GM12864 (cell line): ENCODE results near the gene LGR5.

ENCODE experiments used
- DNase-seq: peaks from one replicate; pipeline ENCODE4 v3.0.0-alpha.2; 2011; ENCODE audit warnings: low read depth
- H3K4me3 ChIP-seq: 2 replicates; pipeline ENCODE4 v1.5.1; 2011; ENCODE audit warnings: mild to moderate bottlenecking, low read depth, low read length, control low read depth
- TF ChIP-seq, protein P1 (sequence below): IDR thresholded peaks from 2 replicates; pipeline ENCODE4 v1.5.1; 2011; ENCODE audit warnings: low read depth, mild to moderate bottlenecking, moderate library complexity, low read length, control low read depth, inconsistent platforms; ENCODE audit errors: missing control alignments

The LGR5 gene

DNA sequence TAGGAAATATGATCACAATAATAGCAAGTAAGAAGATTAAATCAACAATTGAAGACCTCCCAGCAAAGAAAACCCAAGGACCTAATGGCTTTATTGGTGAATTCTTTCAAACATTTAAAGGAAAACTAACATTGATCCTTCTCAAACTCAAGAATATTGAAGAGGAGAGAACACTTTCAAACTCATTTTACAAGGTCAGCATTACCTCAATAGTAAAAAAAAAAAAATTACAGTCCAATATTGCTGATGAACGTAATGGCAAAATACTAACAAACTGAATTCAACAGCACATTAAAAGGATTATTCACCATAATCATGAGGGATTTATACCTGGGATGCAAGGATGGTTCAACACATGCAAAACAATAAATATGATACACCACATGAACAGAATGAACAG lies 33.7 kb upstream of the LGR5 start:
- TF ChIP-seq, protein P1, sequence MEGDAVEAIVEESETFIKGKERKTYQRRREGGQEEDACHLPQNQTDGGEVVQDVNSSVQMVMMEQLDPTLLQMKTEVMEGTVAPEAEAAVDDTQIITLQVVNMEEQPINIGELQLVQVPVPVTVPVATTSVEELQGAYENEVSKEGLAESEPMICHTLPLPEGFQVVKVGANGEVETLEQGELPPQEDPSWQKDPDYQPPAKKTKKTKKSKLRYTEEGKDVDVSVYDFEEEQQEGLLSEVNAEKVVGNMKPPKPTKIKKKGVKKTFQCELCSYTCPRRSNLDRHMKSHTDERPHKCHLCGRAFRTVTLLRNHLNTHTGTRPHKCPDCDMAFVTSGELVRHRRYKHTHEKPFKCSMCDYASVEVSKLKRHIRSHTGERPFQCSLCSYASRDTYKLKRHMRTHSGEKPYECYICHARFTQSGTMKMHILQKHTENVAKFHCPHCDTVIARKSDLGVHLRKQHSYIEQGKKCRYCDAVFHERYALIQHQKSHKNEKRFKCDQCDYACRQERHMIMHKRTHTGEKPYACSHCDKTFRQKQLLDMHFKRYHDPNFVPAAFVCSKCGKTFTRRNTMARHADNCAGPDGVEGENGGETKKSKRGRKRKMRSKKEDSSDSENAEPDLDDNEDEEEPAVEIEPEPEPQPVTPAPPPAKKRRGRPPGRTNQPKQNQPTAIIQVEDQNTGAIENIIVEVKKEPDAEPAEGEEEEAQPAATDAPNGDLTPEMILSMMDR, result no peak
- DNase-seq, result no peak
- no peak overlapping the region for H3K4me3 ChIP-seq

DNA sequence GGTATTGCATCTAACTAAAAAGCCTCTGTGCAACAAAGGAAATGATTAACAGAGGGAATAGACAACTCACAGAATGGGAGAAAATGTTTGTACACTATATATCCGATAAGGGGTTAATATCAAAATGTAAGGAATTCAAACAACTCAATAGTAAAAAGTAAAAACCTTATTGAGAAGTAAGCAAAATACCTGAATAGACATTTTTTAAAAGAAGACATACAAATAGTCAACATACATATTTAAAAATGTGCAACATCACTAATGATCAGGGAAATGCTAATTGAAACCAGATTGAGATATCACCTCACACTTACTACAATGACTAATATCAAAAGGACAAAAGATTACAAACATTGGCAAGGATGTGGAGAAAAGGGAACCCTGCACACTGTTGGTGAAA lies 31.9 kb upstream of the LGR5 start:
- no peak for DNase-seq
- TF ChIP-seq, protein P1, result no peak
- H3K4me3 ChIP-seq, result no peak overlapping the region

DNA sequence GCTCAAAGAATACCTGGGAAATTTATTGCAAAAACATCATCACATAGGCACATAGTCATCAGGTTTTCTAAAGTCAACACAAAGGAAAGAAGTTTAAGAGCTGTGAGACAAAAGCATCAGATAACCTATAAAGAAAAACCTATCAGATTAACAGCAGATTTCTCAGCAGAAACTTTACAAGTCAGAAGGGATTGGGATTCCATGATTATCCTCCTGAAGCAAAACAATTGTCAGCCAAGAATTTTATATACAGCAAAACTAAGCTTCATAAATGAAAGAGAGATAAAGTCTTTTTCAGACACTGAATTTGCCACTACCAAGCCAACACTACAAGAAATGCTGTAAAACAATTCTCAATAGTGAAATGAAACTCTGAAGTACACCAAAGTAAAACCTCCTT lies 28.8 kb upstream of the LGR5 start:
- TF ChIP-seq, protein P1, result no peak
- no peak for DNase-seq
- H3K4me3 ChIP-seq, result no peak overlapping the region

DNA sequence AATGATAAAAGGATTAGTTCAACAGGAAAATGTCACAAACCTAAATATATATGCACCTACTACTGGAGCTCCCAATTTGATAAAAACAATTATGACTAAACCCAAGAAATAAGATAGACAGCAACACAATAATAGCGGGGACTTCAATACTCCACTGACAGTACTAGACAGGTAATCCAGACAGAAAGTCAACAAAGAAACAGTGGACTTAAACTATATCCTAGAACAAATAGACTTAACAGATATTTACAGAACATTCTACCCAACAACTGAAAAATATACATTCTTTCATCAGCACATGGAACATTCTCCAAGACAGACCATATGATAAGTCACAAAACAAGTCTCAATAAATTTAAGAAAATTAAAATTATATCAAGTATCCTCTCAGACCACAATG lies 28.0 kb upstream of the LGR5 start:
- no peak for DNase-seq
- H3K4me3 ChIP-seq, result no peak overlapping the region
- TF ChIP-seq, protein P1, result no peak

DNA sequence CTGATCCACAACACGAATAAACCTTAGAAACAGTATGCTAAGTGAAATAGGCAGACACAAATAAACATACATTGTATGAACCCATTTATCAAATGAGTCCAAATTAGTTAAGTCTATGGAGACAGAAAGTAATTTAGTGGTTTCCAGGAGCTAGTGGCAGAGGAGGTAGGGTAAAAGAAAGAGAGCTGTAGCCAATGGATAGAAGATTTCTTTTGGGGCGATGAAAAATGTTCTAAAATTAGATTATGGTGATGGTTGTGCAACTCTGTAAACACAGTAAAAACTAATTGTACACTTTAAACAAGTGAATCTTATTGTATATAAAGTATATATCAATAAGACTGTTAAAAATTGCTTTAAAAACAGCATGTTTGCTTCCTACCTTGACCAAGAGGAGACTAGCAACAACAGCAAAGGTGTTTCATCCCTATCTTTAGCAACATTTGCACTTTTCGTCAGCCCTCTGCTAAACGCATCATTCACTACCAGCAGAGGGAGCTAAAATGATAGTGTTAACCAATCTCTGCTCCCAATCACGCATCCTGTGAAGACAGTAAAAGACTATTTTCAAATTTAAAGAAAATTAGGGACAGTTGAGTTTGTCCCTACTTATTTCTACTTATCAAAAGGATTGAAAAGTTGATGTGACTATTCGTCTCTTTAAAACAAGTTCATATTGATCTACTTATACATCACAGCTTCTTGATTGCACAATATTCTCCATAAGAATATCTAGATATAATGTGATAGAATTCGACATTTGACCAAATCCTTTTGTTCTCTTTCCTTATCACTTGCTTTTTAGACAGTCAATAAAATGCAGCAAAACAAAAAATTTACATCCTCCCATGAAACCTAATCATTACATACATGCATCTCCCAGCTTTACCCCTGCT lies 24.0 kb upstream of the LGR5 start:
- TF ChIP-seq, protein P1, result peak; percentile 75
- no peak overlapping the region for H3K4me3 ChIP-seq
- DNase-seq, result peak; percentile 8

DNA sequence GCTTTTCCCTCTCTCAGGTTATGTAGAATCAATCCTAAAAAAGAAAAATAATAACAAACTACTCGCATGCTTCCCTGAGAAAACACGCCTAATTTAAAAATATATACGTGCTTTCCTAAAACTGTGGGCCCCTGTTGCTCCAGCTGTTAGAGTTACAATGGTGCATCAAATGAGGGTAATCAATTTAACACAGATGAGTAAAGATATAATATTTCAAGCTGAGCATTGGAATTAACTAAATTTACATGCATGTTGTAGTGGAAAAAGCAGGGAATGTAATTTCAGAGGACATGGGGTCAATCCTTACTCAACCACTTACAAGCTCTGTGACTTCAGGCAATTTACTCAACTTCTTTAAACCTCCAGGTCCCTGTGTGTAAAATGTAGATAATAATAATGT lies 22.4 kb upstream of the LGR5 start:
- DNase-seq, result no peak
- TF ChIP-seq, protein P1, result no peak

More for the DNA sequence above, 22.4 kb upstream of the LGR5 start:
- H3K4me3 ChIP-seq, result no peak overlapping the region
